Erythroblast (primary cell): ENCODE results near the gene MAD1L1.

Source experiments
- GATA1 ChIP-seq: IDR thresholded peaks from 2 replicates; pipeline ENCODE4 v1.6.1; 2011; ENCODE audit warnings: low read depth, mild to moderate bottlenecking, control low read depth, low read length, moderate library complexity
- POLR2A ChIP-seq: IDR thresholded peaks from 2 replicates; pipeline ENCODE4 v1.6.1; 2011; ENCODE audit warnings: mild to moderate bottlenecking, low read length

DNA sequence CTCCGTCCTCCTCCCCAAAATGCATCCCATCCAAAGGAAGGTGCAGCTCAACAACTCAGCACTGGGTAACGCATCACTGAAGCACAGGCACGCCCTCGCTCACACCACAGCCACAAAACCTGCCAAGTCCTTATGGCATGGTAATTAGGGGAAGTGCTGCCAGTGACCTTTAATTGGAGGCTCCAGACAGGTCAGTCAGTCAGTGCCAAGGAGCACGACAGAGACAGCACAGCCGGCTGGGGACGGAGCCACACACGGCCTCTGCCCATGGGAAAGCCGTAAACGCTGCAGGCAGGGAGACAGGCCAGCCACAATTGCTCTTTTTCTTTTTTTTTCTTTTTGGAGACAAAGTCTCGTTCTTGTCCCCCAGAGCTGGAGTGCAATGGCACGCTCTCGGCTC, 146.5 kb downstream of the MAD1L1 start:
- TF ChIP-seq POLR2A: no peak
- no peak for TF ChIP-seq GATA1
